Sigmoid colon (tissue), 4 donors: Measurements from ENCODE around the gene NRXN3.

Source experiments
- POLR2A ChIP-seq, 2 donors: fragments of 450-650 bp; IDR thresholded peaks; one replicate each; pipeline ENCODE4 v1.6.1; 2016; ENCODE audit warnings: antibody characterized with exemption in 2 of 2, mild to moderate bottlenecking in 2 of 2, moderate library complexity in 2 of 2
- POLR2AphosphoS5 ChIP-seq, 4 donors: sonication (generic); formaldehyde crosslinking; IDR thresholded peaks; one replicate each; pipeline ENCODE4 v1.6.1; 2017; ENCODE audit warnings: antibody characterized with exemption in 4 of 4
- TF ChIP-seq, protein P1 (sequence below), 4 experiments: fragments of 450-650 bp in 3 of 4; fragments of 200-600 bp in 1 of 4; IDR thresholded peaks; one replicate each; pipeline ENCODE4 v1.5.1; 2016 to 2019; ENCODE audit warnings: antibody characterized with exemption in 4 of 4, mild to moderate bottlenecking in 3 of 4, moderate library complexity in 2 of 4

DNA sequence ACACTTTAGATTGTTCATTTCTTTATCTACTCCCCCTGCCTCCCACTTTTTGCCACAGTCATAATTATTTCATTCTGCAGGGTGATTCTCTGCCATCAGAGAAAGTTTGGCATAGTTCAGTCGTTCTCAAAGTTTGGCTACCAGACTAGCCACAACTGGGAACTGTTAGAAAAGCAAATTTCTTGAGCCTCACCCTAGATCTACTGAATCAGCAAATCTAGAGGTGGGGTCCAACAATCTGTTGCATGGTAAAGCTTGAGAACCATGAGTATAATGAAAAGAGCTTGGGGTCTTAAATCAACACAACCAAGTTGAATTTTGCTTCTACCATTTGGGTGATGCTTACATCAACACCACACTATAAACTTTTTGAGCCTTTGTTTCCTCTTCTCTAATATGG is 172.7 kb downstream of the NRXN3 start:
- TF ChIP-seq, protein P1, sequence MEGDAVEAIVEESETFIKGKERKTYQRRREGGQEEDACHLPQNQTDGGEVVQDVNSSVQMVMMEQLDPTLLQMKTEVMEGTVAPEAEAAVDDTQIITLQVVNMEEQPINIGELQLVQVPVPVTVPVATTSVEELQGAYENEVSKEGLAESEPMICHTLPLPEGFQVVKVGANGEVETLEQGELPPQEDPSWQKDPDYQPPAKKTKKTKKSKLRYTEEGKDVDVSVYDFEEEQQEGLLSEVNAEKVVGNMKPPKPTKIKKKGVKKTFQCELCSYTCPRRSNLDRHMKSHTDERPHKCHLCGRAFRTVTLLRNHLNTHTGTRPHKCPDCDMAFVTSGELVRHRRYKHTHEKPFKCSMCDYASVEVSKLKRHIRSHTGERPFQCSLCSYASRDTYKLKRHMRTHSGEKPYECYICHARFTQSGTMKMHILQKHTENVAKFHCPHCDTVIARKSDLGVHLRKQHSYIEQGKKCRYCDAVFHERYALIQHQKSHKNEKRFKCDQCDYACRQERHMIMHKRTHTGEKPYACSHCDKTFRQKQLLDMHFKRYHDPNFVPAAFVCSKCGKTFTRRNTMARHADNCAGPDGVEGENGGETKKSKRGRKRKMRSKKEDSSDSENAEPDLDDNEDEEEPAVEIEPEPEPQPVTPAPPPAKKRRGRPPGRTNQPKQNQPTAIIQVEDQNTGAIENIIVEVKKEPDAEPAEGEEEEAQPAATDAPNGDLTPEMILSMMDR (IDR thresholded peaks at IDR 0.05), result no peak
- TF ChIP-seq POLR2A (IDR thresholded peaks at IDR 0.05) (no peak), POLR2AphosphoS5 (IDR thresholded peaks at IDR 0.05) (no peak)
